Activated gamma-delta T cell treated with Interleukin-2 at 50 U/mL for 16 hours (primary cell): Measurements from ENCODE around the gene EVI2A.

ENCODE experiments used
- DNase-seq: peaks from one replicate; pipeline ENCODE4 v3.0.0-alpha.2; 2020

The EVI2A gene

DNA sequence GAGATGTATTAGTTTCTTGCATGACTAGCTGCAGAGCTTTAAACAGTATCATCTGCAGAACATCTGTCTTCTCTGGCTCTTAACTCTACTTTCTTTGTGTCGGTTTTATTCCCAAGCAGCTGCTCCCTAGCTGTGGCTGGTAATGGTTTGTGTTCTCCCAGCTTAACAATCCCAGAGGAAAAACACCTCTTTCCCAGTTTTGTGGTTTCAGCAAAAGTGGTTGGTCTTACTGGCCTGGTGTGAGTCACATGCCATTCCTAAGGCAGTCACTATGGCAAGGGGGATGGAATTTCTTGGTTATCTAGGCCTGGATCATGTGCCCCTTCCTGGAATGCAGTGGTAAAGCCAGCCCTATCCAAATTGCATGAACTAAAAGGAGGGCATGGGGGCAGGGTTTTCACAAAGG is 51.8 kb downstream of the EVI2A start:
- no peak for DNase-seq

DNA sequence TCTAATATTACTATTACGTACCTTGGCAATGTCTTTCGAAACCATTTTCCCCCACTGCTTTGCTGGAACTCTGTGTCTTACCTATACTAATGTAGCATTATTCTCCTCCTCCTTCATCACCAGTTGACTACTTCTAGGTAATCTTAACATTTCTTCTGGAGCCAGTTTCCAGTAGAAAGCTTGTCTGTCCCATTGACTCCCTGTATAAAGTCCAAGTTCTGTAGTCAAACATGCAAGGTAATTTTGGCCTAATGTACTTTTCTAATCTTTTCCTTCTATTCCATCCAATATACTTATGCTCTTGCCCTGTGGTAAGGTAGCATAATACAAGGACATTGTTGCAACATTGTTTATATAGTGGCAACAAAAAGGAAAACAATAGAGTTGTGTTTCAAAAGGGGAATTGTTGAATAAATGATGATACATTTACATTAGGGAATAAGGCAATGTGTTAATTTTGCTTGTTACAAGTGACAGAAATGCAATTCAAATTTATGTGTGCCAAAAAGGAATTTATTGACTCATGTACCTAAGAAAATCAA is 52.3 kb downstream of the EVI2A start:
- DNase-seq: no peak
